HepG2 (cell line): ENCODE results near the gene RHCE.

Experiments used
- DNMT3B ChIP-seq: conservative IDR thresholded peaks from 2 replicates; pipeline ENCODE4 v1.6.1; 2016; ENCODE audit warnings: missing biosample characterization, control low read depth
- ERF ChIP-seq: IDR thresholded peaks from 2 replicates; pipeline ENCODE4 v1.6.1; 2018; ENCODE audit warnings: missing biosample characterization, missing genetic modification reagents
- FOXM1 ChIP-seq: sonication (generic); formaldehyde crosslinking; IDR thresholded peaks from 2 replicates; pipeline ENCODE4 v1.5.0; 2020; ENCODE audit warnings: missing genetic modification reagents
- HDAC2 ChIP-seq: sonication (generic); formaldehyde crosslinking; IDR thresholded peaks from 2 replicates; pipeline ENCODE4 v1.4.0; 2020; ENCODE audit warnings: missing genetic modification reagents
- IRF2 ChIP-seq: IDR thresholded peaks from 2 replicates; pipeline ENCODE4 v1.6.1; 2018; ENCODE audit warnings: missing genetic modification reagents, missing compliant biosample characterization
- NFIC ChIP-seq: IDR thresholded peaks from 2 replicates; pipeline ENCODE4 v1.6.1; 2012; ENCODE audit warnings: mild to moderate bottlenecking, low read length, inconsistent platforms
- RAD21 ChIP-seq: fragments of 450-650 bp; formaldehyde crosslinking; IDR thresholded peaks from 2 replicates; pipeline ENCODE4 v1.5.0; 2020; ENCODE audit warnings: mild to moderate bottlenecking
- REPIN1 ChIP-seq: sonication (generic); formaldehyde crosslinking; IDR thresholded peaks from 2 replicates; pipeline ENCODE4 v1.8.0; 2022; ENCODE audit warnings: missing genetic modification reagents, low read depth, mild to moderate bottlenecking, borderline replicate concordance
- ZNF256 ChIP-seq: sonication (generic); formaldehyde crosslinking; conservative IDR thresholded peaks from 2 replicates; pipeline ENCODE4 v1.4.0; 2020; ENCODE audit warnings: missing genetic modification reagents
- TF ChIP-seq, protein P1 (sequence below): sonication (generic); formaldehyde crosslinking; IDR thresholded peaks from 2 replicates; pipeline ENCODE4 v1.5.0; 2020; ENCODE audit warnings: mild to moderate bottlenecking, missing genetic modification reagents, moderate library complexity

DNA sequence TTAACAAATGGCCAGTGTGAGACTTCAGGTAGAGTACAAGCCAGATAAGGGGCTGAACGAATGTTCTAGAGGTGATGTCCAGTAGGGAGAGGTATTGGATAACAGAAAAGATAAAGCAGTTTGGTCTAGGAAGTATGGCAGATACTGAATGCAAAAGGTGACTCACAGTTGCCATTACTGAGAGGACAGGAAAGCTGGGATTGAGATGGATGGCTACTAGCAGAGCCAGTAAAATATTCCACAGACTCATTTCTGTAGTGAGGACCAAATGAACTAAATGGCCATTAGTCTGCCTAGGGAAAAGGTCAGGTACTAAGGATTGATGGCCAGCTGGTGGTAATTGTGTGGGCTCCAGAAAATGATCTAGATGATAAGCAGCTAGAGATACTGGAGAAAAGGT lies 21.6 kb upstream of the RHCE start:
- TF ChIP-seq, protein P1, sequence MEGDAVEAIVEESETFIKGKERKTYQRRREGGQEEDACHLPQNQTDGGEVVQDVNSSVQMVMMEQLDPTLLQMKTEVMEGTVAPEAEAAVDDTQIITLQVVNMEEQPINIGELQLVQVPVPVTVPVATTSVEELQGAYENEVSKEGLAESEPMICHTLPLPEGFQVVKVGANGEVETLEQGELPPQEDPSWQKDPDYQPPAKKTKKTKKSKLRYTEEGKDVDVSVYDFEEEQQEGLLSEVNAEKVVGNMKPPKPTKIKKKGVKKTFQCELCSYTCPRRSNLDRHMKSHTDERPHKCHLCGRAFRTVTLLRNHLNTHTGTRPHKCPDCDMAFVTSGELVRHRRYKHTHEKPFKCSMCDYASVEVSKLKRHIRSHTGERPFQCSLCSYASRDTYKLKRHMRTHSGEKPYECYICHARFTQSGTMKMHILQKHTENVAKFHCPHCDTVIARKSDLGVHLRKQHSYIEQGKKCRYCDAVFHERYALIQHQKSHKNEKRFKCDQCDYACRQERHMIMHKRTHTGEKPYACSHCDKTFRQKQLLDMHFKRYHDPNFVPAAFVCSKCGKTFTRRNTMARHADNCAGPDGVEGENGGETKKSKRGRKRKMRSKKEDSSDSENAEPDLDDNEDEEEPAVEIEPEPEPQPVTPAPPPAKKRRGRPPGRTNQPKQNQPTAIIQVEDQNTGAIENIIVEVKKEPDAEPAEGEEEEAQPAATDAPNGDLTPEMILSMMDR (CRISPR knock-in tag), result peak; percentile 24
- TF ChIP-seq FOXM1, result no peak
- no peak for TF ChIP-seq HDAC2 (CRISPR knock-in tag)
- no peak for TF ChIP-seq NFIC
- no peak for TF ChIP-seq ZNF256 (CRISPR knock-in tag)
- TF ChIP-seq ERF (CRISPR knock-in tag), result no peak
- no peak for TF ChIP-seq RAD21 (CRISPR knock-in tag)
- no peak for TF ChIP-seq REPIN1 (CRISPR knock-in tag)
- TF ChIP-seq IRF2 (CRISPR knock-in tag), result no peak
- no peak for TF ChIP-seq DNMT3B
